IMR-90 (cell line): ENCODE data around the gene PAQR5. TPM values are rescaled to one million over a fixed set of nuclear protein-coding genes. Genes with fewer than 3 reads are reported as not detected.

Experiments
- ATAC-seq: fragments of 200-7000 bp; cut with Tn5 transposase; 2 replicates; pipeline ENCODE4 v1.9.1; 2020; ENCODE audit warnings: low read depth, mild to moderate bottlenecking, moderate library complexity
- BruUV-seq: library from RNA; stranded (reverse); fragments of 400-500 nt; replicated peaks from 2 replicates; lab custom pipeline; 2021; lab: Mats Ljungman, UMichigan
- CTCF ChIA-PET: fragments of 300-600 bp; formaldehyde crosslinking; extraction: SDS; loops from one replicate; lab custom pipeline; 2021; ENCODE audit warnings: antibody characterized with exemption; lab: Yijun Ruan, JAX
- POLR2A ChIA-PET: fragments of 300-600 bp; sonication (Branson Sonifier 250); formaldehyde crosslinking; loops from one replicate; lab custom pipeline; 2022; ENCODE audit warnings: antibody characterized with exemption; ENCODE audit not compliant: unreplicated experiment; lab: Charles Lee
- DNase-seq: peaks from one replicate; pipeline ENCODE4 v3.0.0; 2013
- H2AFZ ChIP-seq: replicated peaks from 2 replicates; pipeline ENCODE3; 2013; ENCODE audit warnings: low read length, mild to moderate bottlenecking; ENCODE audit not compliant: poor library complexity
- H2AK5ac ChIP-seq: 2 replicates; pipeline ENCODE4 v1.6.1; 2013; ENCODE audit warnings: low read depth, low read length, inconsistent platforms
- H2AK9ac ChIP-seq: replicated peaks from 2 replicates; pipeline ENCODE3; 2013; ENCODE audit warnings: mild to moderate bottlenecking, low read depth, low read length, moderate library complexity; ENCODE audit not compliant: poor library complexity
- H2BK120ac ChIP-seq: 2 replicates; pipeline ENCODE4 v1.6.1; 2013; ENCODE audit warnings: low read depth, low read length, inconsistent platforms
- H2BK15ac ChIP-seq: 3 replicates; pipeline ENCODE4 v1.6.1; 2013; ENCODE audit warnings: low read depth, low read length, inconsistent platforms
- H2BK20ac ChIP-seq: 2 replicates; pipeline ENCODE4 v1.6.1; 2013; ENCODE audit warnings: low read depth, mild to moderate bottlenecking, inconsistent platforms, low read length, moderate library complexity
- H2BK5ac ChIP-seq: 2 replicates; pipeline ENCODE4 v1.6.1; 2013; ENCODE audit warnings: mild to moderate bottlenecking, low read depth, low read length, inconsistent platforms; ENCODE audit not compliant: poor library complexity, severe bottlenecking
- H3K14ac ChIP-seq: replicated peaks from 2 replicates; pipeline ENCODE4 v1.6.1; 2013; ENCODE audit warnings: low read depth, low read length, inconsistent platforms
- H3K18ac ChIP-seq: 2 replicates; pipeline ENCODE4 v1.6.1; 2013; ENCODE audit warnings: low read depth, low read length, control low read depth
- H3K23ac ChIP-seq: 2 replicates; pipeline ENCODE4 v1.6.1; 2013; ENCODE audit warnings: low read depth, low read length, inconsistent platforms
- H3K27ac ChIP-seq: 2 replicates; pipeline ENCODE4 v1.5.1; 2013; ENCODE audit warnings: mild to moderate bottlenecking, control low read depth, low read length; ENCODE audit not compliant: insufficient read depth
- H3K27me3 ChIP-seq: 2 replicates; pipeline ENCODE4 v1.6.1; 2013; ENCODE audit warnings: low read length; ENCODE audit not compliant: control insufficient read depth, insufficient read depth
- H3K36me3 ChIP-seq: 2 replicates; pipeline ENCODE4 v1.6.1; 2013; ENCODE audit warnings: low read length, mixed read lengths; ENCODE audit not compliant: control insufficient read depth, insufficient read depth
- H3K4ac ChIP-seq: 2 replicates; pipeline ENCODE4 v1.6.1; 2013; ENCODE audit warnings: low read depth, low read length, inconsistent platforms
- H3K4me1 ChIP-seq: 2 replicates; pipeline ENCODE4 v1.6.1; 2013; ENCODE audit warnings: low read length, mixed read lengths; ENCODE audit not compliant: control insufficient read depth, insufficient read depth
- H3K4me2 ChIP-seq: 2 replicates; pipeline ENCODE4 v1.6.1; 2013; ENCODE audit warnings: low read depth, mild to moderate bottlenecking, control low read depth, low read length, moderate library complexity
- H3K4me3 ChIP-seq: 2 replicates; pipeline ENCODE4 v1.5.1; 2013; ENCODE audit warnings: low read depth, mild to moderate bottlenecking, control low read depth, low read length, moderate library complexity; ENCODE audit not compliant: insufficient read depth
- H3K56ac ChIP-seq: 2 replicates; pipeline ENCODE4 v1.6.1; 2013; ENCODE audit warnings: low read length, inconsistent platforms; ENCODE audit not compliant: insufficient read depth; ENCODE audit errors: extremely low read depth
- H3K79me1 ChIP-seq, 2 experiments: 2 replicates each; pipeline ENCODE4 v1.6.1; 2013; ENCODE audit warnings: low read length in 2 of 2, inconsistent platforms in 1 of 2, low read depth in 1 of 2
- H3K9ac ChIP-seq: 2 replicates; pipeline ENCODE4 v1.6.1; 2013; ENCODE audit warnings: low read depth, low read length, control low read depth
- H3K9me1 ChIP-seq: 2 replicates; pipeline ENCODE4 v1.6.1; 2013; ENCODE audit warnings: low read length, inconsistent platforms; ENCODE audit not compliant: insufficient read depth
- H3K9me3 ChIP-seq: 2 replicates; pipeline ENCODE4 v1.6.1; 2013; ENCODE audit warnings: low read length; ENCODE audit not compliant: control insufficient read depth, insufficient read depth
- H4K20me1 ChIP-seq: 2 replicates; pipeline ENCODE4 v1.6.1; 2013; ENCODE audit warnings: low read length, inconsistent platforms; ENCODE audit not compliant: insufficient read depth
- H4K5ac ChIP-seq: 2 replicates; pipeline ENCODE4 v1.6.1; 2013; ENCODE audit warnings: mild to moderate bottlenecking, low read depth, low read length, control low read depth
- H4K8ac ChIP-seq, 2 experiments: 2 replicates each; pipeline ENCODE4 v1.6.1; 2013; ENCODE audit warnings: low read depth in 2 of 2, low read length in 2 of 2, control low read depth in 1 of 2, inconsistent platforms in 1 of 2
- H4K91ac ChIP-seq: 2 replicates; pipeline ENCODE4 v1.6.1; 2013; ENCODE audit warnings: low read depth, low read length, inconsistent platforms; ENCODE audit not compliant: insufficient read depth
- BHLHE40 ChIP-seq: fragments of 150-350 bp; IDR thresholded peaks from 2 replicates; pipeline ENCODE4 v1.6.1; 2016; ENCODE audit warnings: mild to moderate bottlenecking, low read depth, low read length
- CHD1 ChIP-seq: IDR thresholded peaks from 2 replicates; pipeline ENCODE4 v1.6.1; 2012; ENCODE audit warnings: low read depth, low read length, improper control_type of control experiment
- MAFK ChIP-seq: IDR thresholded peaks from 2 replicates; pipeline ENCODE4 v1.6.1; 2012; ENCODE audit warnings: low read depth, low read length, improper control_type of control experiment
- MXI1 ChIP-seq: IDR thresholded peaks from 2 replicates; pipeline ENCODE4 v1.6.1; 2012; ENCODE audit warnings: low read depth, mild to moderate bottlenecking, low read length, moderate library complexity, borderline replicate concordance
- POLR2A ChIP-seq: IDR thresholded peaks from 2 replicates; pipeline ENCODE4 v1.6.1; 2012; ENCODE audit warnings: mild to moderate bottlenecking, low read depth, low read length
- SMC3 ChIP-seq: fragments of 150-350 bp; IDR thresholded peaks from 2 replicates; pipeline ENCODE4 v1.6.1; 2016; ENCODE audit warnings: low read depth, mild to moderate bottlenecking, antibody characterized with exemption, low read length, moderate library complexity
- WGBS, 2 experiments: methylation state at CpG; one replicate each; pipeline versions ENCODE4 v1.1.5 to v1.1.7; 2013; ENCODE audit warnings: missing lambda C conversion rate in 2 of 2; ENCODE audit not compliant: insufficient read length in 1 of 2; ENCODE audit errors: extremely low coverage in 2 of 2; 5-methylcytosine and 5-hydroxymethylcytosine counted together
- dilution Hi-C: fragments of 300-500 bp; cut with HindIII; formaldehyde crosslinking; loops from one replicate; pipeline ENCODE4 v1.14.3; 2018; ENCODE audit warnings: low sequenced_read_pairs; ENCODE audit not compliant: unreplicated experiment
- in situ Hi-C: fragments of 300-500 bp; cut with MboI; formaldehyde crosslinking; loops from 3 replicates; pipeline ENCODE4 v1.14.3; 2019; ENCODE audit warnings: low sequenced_read_pairs, inconsistent platforms, mixed read lengths
- intact Hi-C: fragments of 100-400 bp; cut with micrococcal nuclease; formaldehyde crosslinking; loops from 2 replicates; pipeline ENCODE4 v1.10.0; 2022
- polyA plus RNA-seq, 3 experiments: library from polyadenylated mRNA; depleted of rRNA; stranded (reverse); fragments of >200 nt; gene quantifications; 2 replicates each; pipeline ENCODE4 v1.2.3, GENCODE V29; 2012; ENCODE audit warnings: low replicate concordance in 1 of 3
- total RNA-seq: library from RNA; depleted of rRNA; stranded (reverse); fragments of >200 nt; gene quantifications from 2 replicates; pipeline ENCODE4 v1.2.3, GENCODE V29; 2012
- TF ChIP-seq, protein P1 (sequence below): conservative IDR thresholded peaks from 2 replicates; pipeline ENCODE4 v1.5.1; 2012; ENCODE audit warnings: mild to moderate bottlenecking, low read depth, low read length, improper control_type of control experiment

Gene PAQR5
- total and polyA plus RNA-seq, 2 of the 4 experiments (the other 2 are of a cell fraction): 2.3 to 2.7 TPM

DNA sequence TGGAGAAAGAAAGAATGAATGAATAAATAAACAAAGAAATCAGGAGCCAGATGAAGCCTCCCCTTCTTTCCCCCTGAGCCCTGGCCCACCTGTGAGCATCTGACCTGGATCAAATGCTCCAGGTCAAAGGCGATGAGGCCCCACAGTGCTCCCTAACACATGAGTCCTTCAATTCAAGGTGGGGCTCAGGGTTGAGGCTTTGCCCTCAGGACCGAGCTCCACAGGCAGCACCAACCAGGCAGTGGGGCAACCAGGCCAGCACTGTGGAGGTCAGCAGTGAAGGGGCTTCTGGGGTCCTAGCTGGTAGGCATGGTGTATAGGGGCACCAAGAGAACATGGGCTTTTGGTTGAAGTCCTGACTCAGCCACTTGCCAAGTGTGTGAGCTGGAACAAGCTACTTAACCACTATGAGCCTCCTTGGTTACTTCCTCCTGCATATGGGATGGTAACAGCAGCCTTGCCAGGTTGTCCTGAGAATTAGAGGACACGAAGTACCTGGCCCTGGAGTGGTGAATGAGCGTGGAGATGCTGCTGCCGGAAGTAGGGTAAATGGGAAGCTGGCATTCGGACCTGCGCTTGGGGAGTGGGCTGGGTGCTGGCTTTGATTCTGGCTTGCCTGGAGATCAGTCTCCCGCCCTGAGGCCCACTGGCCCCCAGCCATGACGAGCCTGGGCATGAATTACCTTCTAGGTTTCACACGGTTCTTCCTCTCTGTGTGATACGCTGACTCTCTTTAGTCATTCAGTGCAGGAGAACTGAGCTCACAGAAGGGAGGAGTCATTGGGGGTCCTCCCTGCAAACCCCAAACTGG, 10.0 kb upstream of the PAQR5 start (continued):
- TF ChIP-seq MXI1 (no peak), SMC3 (no peak), POLR2A (no peak)

DNA sequence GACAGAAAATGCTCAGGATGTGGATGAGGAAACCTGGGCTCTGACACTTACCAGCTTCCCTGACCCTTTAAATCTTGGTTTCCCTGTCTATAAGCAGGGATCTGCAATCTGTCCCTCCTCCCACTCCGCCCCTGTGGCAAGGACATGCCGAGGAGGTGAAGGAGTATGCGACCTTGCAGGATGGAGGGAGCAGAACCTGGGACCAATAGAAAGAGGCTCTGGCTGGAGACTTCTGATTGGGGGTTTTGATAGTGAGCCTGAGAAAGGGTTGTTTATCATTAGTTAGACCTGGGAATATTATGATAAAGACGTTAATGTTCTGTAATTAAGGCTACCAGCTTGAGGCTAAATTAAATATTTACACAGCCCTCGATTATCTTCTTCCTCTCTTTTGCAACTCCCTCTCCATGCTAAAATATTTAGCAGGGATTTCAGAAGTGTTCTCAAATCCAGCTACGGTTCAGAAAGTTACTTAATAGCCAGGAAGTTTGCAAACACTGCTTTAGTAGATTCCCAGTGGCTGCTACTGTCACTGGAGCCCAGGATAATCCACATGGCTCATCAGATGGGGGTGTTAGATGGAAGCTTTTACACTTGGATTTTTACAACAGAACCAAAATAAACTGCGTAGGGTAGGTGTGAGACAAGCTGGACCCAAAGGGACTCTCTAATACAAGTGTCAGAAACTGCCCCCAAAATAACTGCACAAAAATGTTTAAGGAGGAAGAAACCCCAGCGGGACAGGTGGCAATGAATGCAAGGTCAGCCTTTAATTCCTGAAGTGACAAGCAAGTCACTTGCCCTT, 9.2 kb upstream of the PAQR5 start:
- dilution Hi-C loops (no loop called here), in situ Hi-C loops (no loop called here), intact Hi-C loops (no loop called here)
- ChIA-PET CTCF (no interaction called here), POLR2A (no interaction called here)
- ATAC-seq: peak; percentile 81
- Histone ChIP-seq H3K4me2 (peak overlapping the region; percentile 54; the same call in 1 of the 2 replicates), H2AK5ac (no peak overlapping the region), H2BK5ac (no peak overlapping the region), H4K5ac (peak overlapping the region; percentile 19; the same call in 1 of the 2 replicates), H3K27me3 (peaks cover 2% of the 10 kb centered on the region; the same call in 1 of the 2 replicates), H2BK120ac (no peak overlapping the region), H3K14ac (no peak overlapping the region), H4K91ac (no peak overlapping the region), H2BK20ac (no peak overlapping the region), H3K9me3 (no peaks in the 10 kb centered on the region), H3K36me3 (no peaks in the 10 kb centered on the region), H4K8ac (no peak overlapping the region), H3K4me1 (peaks cover 16% of the 10 kb centered on the region; the same call in 1 of the 2 replicates), H4K20me1 (no peaks in the 10 kb centered on the region), H3K9me1 (0 out of 2 replicates have a peak, but pooled peaks cover 4% of the 10 kb centered on the region), H3K79me1 (no peaks in the 10 kb centered on the region), H2AK9ac (no peak overlapping the region), H3K4me3 (no peak overlapping the region), H3K18ac (no peak overlapping the region; the same call in 1 of the 2 replicates), H2AFZ (no peak overlapping the region), H3K27ac (peak overlapping the region; percentile 60; the same call in 1 of the 2 replicates), H3K4ac (peak overlapping the region; percentile 15; the same call in 1 of the 2 replicates), H3K56ac (no peak overlapping the region), H2BK15ac (no peak overlapping the region), H3K9ac (no peak overlapping the region), H3K23ac (no peak overlapping the region)
- TF ChIP-seq, protein P1, sequence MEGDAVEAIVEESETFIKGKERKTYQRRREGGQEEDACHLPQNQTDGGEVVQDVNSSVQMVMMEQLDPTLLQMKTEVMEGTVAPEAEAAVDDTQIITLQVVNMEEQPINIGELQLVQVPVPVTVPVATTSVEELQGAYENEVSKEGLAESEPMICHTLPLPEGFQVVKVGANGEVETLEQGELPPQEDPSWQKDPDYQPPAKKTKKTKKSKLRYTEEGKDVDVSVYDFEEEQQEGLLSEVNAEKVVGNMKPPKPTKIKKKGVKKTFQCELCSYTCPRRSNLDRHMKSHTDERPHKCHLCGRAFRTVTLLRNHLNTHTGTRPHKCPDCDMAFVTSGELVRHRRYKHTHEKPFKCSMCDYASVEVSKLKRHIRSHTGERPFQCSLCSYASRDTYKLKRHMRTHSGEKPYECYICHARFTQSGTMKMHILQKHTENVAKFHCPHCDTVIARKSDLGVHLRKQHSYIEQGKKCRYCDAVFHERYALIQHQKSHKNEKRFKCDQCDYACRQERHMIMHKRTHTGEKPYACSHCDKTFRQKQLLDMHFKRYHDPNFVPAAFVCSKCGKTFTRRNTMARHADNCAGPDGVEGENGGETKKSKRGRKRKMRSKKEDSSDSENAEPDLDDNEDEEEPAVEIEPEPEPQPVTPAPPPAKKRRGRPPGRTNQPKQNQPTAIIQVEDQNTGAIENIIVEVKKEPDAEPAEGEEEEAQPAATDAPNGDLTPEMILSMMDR: no peak
- TF ChIP-seq MAFK: 0 out of 2 replicates have a peak, but pooled peaks have one; percentile 12
- no peak for TF ChIP-seq POLR2A
- no peak for TF ChIP-seq CHD1
- no peak for TF ChIP-seq BHLHE40
- peak; percentile 23 for DNase-seq
- no TSS peak for BruUV-seq
- WGBS, 2 experiments: no CpG with 5 or more reads among the region's 8 CpGs
